ENCODE data around the gene SSBP4.
"Not testable (repeated sequence)": the region's sequence is repeated elsewhere in the genome, so short reads cannot be mapped to it uniquely, and the experiment has no call there.

SSBP4 gene

GRCh38 chr19:18380843-18381242 is 38.4 kb upstream of the SSBP4 start:
- H3K4me3 ChIP-seq (ENCODE audit: low read depth, low read length), result no peak overlapping the region
- no peak for DNase-seq (ENCODE audit: low read depth, low spot score)
- no peak for TF ChIP-seq CTCF (IDR thresholded peaks at IDR 0.05; ENCODE audit: insufficient read depth, low read length, missing control alignments)
- ChIA-PET POLR2A (interaction anchor here (1.5 kb wide), 1 partner anchor 100 kb away, joined by 6 read pairs; the partner anchor contains the start of gene JUND), CTCF (interaction anchor here (1.7 to 2.3 kb wide), 5 partner anchors 12 to 102 kb away, joined by 4 to 12 read pairs (median 9); no protein-coding TSS in a partner anchor)

DNA sequence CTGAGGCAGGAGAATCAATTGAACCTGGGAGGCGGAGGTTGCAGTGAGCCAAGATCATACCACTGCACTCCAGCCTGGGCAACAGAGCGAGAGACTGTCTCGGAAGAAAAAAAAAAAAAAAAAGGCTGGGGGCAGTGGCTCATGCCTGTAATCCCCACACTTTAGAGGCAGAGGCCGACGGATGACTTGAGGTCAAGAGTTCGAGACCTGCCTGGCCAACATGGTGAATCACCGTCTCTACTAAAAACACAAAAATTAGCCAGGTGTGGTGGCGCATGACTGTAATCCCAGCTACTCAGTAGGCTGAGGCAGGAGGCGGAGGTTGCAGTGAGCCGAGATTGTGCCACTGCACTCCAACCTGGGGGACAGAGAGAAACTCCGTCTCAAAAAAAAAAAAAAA is 35.6 kb upstream of the SSBP4 start:
- POLR2A ChIA-PET, result not testable (repeated sequence)
- CTCF ChIA-PET, result interaction anchor here (1.2 kb wide), 2 partner anchors 8 to 26 kb away, joined by 3 read pairs; no protein-coding TSS in a partner anchor

DNA sequence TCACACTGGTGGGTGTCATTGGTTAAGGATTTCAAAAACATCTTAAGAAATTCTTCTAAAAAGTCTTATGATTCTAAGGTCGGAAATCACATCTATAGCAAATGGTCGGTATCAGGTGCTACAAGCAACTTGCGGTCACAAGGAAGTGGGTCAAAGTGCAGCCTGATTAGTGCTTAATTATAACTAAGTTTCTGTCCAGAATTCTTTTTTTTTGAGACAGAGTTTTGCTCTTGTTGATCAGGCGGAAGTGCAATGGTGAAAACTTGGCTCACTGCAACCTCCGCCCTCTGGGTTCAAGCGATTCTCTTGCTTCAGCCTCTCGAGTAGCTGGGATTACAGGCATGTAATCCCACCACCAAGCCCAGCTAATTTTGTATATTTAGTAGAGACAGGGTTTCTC is 34.4 kb upstream of the SSBP4 start:
- no peak overlapping the region for H3K4me3 ChIP-seq (ENCODE audit: low read depth, low read length)
- CTCF ChIA-PET, result no interaction called here
- POLR2A ChIA-PET, result no interaction called here

More for the DNA sequence above, 35.6 kb upstream of the SSBP4 start:
- not testable (repeated sequence) for DNase-seq (ENCODE audit: low read depth, low spot score); H3K4me3 ChIP-seq (ENCODE audit: low read depth, low read length)

DNA sequence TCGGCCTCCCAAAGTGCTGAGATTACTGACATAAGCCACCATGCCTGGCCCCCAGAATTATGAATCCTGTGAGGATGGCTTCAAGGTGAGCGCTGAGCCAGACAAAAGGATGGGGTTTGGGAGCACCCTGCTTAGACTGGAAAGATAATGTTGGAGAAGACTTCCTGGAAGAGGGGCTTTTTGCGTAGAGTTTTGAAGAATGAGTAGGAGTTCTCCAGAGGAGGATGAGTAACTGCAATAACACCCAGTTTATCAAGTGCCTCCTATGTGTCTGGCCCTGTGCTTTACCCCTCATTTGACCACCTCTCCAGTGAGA is 33.9 kb upstream of the SSBP4 start:
- no peak overlapping the region for H3K4me3 ChIP-seq (ENCODE audit: low read depth, low read length)
- no peak for DNase-seq (ENCODE audit: low read depth, low spot score)
- ChIA-PET POLR2A (interaction anchor here (0.6 to 4.4 kb wide), 18 partner anchors 10 to 1118 kb away, joined by 3 to 21 read pairs (median 4); partner anchors contain the start of genes BABAM1, JUND, PIK3R2 and SSBP4), CTCF (interaction anchor here (0.6 to 8.3 kb wide), 10 partner anchors 8 to 63 kb away, joined by 3 to 170 read pairs (median 4); partner anchors contain the start of gene SSBP4)
- no peak for TF ChIP-seq CTCF (IDR thresholded peaks at IDR 0.05; ENCODE audit: insufficient read depth, low read length, missing control alignments)

More for the DNA sequence above, 34.4 kb upstream of the SSBP4 start:
- no peak for TF ChIP-seq CTCF (IDR thresholded peaks at IDR 0.05; ENCODE audit: insufficient read depth, low read length, missing control alignments)
- no peak for DNase-seq (ENCODE audit: low read depth, low spot score)

DNA sequence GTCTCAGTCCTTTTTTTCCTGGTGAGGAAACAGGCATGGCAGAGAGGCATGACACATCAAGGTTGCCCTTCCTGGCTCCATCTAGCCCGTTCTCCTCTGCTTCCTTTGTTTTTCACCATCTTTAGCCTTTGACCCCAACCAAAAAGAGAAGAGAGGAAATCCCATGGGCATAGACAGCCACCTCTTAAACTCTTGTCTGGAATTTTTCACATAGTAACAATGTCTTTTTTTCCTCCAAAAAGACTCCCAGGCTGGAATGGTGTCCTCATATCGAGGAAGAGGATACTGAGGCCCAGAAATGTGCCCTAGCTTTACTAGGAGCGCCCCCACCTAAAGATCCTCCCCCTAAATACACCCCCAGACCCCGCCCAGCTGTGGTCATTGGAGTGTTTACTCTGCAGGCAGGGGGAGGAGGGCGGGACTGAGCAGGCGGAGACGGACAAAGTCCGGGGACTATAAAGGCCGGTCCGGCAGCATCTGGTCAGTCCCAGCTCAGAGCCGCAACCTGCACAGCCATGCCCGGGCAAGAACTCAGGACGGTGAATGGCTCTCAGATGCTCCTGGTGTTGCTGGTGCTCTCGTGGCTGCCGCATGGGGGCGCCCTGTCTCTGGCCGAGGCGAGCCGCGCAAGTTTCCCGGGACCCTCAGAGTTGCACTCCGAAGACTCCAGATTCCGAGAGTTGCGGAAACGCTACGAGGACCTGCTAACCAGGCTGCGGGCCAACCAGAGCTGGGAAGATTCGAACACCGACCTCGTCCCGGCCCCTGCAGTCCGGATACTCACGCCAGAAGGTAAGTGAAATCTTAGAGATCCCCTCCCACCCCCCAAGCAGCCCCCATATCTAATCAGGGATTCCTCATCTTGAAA is 33.3 kb upstream of the SSBP4 start, which contains the start of gene GDF15:
Gene GDF15 (plus strand): TSS at position 484 of the 868 bp plus-strand sequence. CDS start 32 bp downstream, at position 516.
- POLR2A ChIA-PET, result interaction anchor here (0.6 to 4.4 kb wide), 19 partner anchors 11 to 1119 kb away, joined by 3 to 21 read pairs (median 3); partner anchors contain the start of genes BABAM1, JUND, PIK3R2 and SSBP4
- peak within 1 kb of the TSS; percentile 66 for H3K4me3 ChIP-seq (ENCODE audit: low read depth, low read length)
- CTCF ChIA-PET, result interaction anchor here (0.6 to 8.3 kb wide), 16 partner anchors 8 to 134 kb away, joined by 3 to 170 read pairs (median 3); partner anchors contain the start of gene SSBP4
- peak; percentile 90 for TF ChIP-seq CTCF (IDR thresholded peaks at IDR 0.05; ENCODE audit: insufficient read depth, low read length, missing control alignments)
- no peak for DNase-seq (ENCODE audit: low read depth, low spot score)

DNA sequence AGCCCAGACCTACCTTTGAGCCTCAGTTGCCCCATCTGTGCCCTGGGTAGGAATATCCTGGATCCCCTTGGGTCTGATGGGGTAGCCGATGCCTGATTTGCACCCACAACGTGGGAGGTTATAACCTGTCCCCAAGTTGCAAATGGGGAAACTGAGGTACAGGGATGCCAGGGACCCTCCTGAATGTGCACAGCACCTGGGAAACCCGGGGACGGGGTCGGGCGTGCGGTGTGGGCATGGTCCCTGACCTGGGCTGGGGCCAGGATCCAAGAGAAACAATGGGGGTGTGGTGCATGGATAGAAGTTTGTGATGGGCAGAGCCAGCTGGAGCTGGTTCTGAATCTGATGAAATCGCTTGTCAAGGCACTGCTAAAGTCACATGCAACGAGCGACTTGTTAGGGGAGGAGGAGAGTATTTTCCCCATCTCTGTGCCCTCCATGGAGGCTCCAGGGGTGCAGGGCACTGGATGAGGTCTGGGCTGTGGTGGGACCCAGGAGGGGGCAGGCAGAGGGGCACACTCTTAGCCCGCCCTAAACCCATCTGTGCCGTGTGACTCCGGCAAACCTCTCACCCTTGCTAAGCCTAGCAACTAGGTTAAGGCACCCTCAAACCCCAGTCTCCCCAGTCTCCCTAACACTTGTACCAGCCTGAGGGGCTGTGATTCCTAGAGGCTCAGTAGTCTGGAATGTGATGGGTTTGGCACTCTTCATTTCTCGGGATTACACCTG is 32.5 kb upstream of the SSBP4 start:
- ChIA-PET POLR2A (interaction anchor here (0.6 to 4.4 kb wide), 9 partner anchors 12 to 186 kb away, joined by 3 to 21 read pairs (median 5); partner anchors contain the start of gene JUND), CTCF (interaction anchor here (0.6 to 8.3 kb wide), 16 partner anchors 9 to 133 kb away, joined by 3 to 170 read pairs (median 4); partner anchors contain the start of gene SSBP4)
- H3K4me3 ChIP-seq (ENCODE audit: low read depth, low read length), result peak overlapping the region; percentile 66
- TF ChIP-seq CTCF (IDR thresholded peaks at IDR 0.05; ENCODE audit: insufficient read depth, low read length, missing control alignments), result no peak
- no peak for DNase-seq (ENCODE audit: low read depth, low spot score)

All from AG04449 (cell line).